Measurements from ENCODE around the gene GP2.

GP2 gene

GRCh38 chr16:20303012-20303411, 24.3 kb downstream of the GP2 start:
- no peak for DNase-seq

GRCh38 chr16:20302389-20302788, 24.9 kb downstream of the GP2 start:
- DNase-seq = no peak

- no peak for DNase-seq
These were observed 25.5 kb downstream of the GP2 start for GRCh38 chr16:20301840-20302239.

GRCh38 chr16:20300312-20301097, 26.8 kb downstream of the GP2 start:
- peak in 1 of 4 experiments; percentile 1 for DNase-seq

GRCh38 chr16:20298452-20298851, 28.9 kb downstream of the GP2 start:
- no peak for DNase-seq

GRCh38 chr16:20291208-20292206, 35.8 kb downstream of the GP2 start:
- no peak for DNase-seq

GRCh38 chr16:20289571-20289970, 37.7 kb downstream of the GP2 start:
- DNase-seq = no peak

- DNase-seq = no peak
These were observed 41.3 kb downstream of the GP2 start for GRCh38 chr16:20285993-20286499.

GRCh38 chr16:20280259-20280658, 47.1 kb downstream of the GP2 start:
- no peak for DNase-seq

- no peak for DNase-seq
These were observed 55.4 kb downstream of the GP2 start for GRCh38 chr16:20271893-20272292.

- DNase-seq = no peak
These were observed 58.9 kb downstream of the GP2 start for GRCh38 chr16:20268409-20268808.

- DNase-seq = no peak
These were observed 62.3 kb downstream of the GP2 start for GRCh38 chr16:20265019-20265418.

- no peak for DNase-seq
These were observed 64.0 kb downstream of the GP2 start for GRCh38 chr16:20263138-20263855.

- DNase-seq = no peak
These were observed 65.1 kb downstream of the GP2 start for GRCh38 chr16:20262248-20262647.

- no peak for DNase-seq
These were observed 66.9 kb downstream of the GP2 start for GRCh38 chr16:20260215-20261009.
